RWPE1 (cell line): ENCODE results near the gene VIL1.
A peak's percentile ranks its signal among the peaks of the same experiment; 100 is the strongest.

ENCODE experiments used
- CTCF ChIA-PET: fragments of 350-600 bp; sonication (Branson Sonifier 250); formaldehyde crosslinking; extraction: SDS; loops from one replicate; lab custom pipeline; 2021; lab: Yijun Ruan, JAX
- POLR2A ChIA-PET: fragments of 400-600 bp; formaldehyde crosslinking; extraction: SDS; loops from one replicate; lab custom pipeline; 2020; ENCODE audit warnings: antibody characterized with exemption; ENCODE audit not compliant: low non-redundant PET; lab: Yijun Ruan, JAX
- DNase-seq: peaks from one replicate; pipeline ENCODE4 v3.0.0; 2012; ENCODE audit warnings: low spot score
- H3K27ac ChIP-seq: fragments of 450-650 bp; 2 replicates; pipeline ENCODE4 v1.5.1; 2017
- TF ChIP-seq, protein P1 (sequence below): fragments of 450-650 bp; conservative IDR thresholded peaks from 2 replicates; pipeline ENCODE4 v1.5.1; 2017; ENCODE audit warnings: low read depth, mild to moderate bottlenecking

The VIL1 gene

DNA sequence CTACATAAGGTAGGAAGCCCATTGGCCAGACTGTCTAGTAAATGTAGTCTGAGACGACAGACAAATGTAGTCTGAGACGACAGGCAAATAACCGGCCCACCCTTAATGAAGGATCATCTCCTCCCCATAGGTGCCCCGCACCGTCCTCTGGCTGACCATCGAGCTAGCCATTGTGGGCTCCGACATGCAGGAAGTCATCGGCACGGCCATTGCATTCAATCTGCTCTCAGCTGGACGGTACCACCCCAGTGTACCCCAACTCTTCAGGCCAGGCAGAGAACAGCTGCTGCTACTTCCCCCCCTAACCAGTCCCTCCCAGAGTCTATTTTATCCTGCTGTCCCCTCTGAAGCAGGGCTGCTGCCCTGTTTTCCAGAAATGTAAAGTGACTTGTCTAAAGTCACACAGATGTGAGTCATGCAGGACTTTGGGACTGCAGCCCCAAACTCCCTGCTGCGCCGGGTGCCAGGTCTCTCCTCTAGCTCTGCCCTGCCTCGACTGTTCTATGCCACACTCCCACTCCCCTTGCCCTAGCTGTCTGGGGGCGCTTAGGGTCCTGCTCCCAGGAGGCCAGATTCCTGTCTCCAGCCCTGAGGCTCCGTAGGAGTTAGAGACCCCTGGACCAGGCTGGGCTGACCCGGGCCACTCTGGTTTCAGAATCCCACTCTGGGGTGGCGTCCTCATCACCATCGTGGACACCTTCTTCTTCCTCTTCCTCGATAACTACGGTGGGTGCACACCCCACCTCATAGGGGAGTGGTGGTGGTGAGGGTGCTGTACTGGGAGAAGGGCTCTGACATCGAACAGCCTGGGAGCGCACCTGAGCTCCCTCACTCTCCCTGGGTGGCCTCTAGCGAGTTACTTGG, 32.2 kb upstream of the VIL1 start:
- TF ChIP-seq, protein P1, sequence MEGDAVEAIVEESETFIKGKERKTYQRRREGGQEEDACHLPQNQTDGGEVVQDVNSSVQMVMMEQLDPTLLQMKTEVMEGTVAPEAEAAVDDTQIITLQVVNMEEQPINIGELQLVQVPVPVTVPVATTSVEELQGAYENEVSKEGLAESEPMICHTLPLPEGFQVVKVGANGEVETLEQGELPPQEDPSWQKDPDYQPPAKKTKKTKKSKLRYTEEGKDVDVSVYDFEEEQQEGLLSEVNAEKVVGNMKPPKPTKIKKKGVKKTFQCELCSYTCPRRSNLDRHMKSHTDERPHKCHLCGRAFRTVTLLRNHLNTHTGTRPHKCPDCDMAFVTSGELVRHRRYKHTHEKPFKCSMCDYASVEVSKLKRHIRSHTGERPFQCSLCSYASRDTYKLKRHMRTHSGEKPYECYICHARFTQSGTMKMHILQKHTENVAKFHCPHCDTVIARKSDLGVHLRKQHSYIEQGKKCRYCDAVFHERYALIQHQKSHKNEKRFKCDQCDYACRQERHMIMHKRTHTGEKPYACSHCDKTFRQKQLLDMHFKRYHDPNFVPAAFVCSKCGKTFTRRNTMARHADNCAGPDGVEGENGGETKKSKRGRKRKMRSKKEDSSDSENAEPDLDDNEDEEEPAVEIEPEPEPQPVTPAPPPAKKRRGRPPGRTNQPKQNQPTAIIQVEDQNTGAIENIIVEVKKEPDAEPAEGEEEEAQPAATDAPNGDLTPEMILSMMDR: no peak
- ChIA-PET CTCF (no interaction called here), POLR2A (no interaction called here)
- peak overlapping the region; percentile 89 for H3K27ac ChIP-seq
- DNase-seq: no peak

DNA sequence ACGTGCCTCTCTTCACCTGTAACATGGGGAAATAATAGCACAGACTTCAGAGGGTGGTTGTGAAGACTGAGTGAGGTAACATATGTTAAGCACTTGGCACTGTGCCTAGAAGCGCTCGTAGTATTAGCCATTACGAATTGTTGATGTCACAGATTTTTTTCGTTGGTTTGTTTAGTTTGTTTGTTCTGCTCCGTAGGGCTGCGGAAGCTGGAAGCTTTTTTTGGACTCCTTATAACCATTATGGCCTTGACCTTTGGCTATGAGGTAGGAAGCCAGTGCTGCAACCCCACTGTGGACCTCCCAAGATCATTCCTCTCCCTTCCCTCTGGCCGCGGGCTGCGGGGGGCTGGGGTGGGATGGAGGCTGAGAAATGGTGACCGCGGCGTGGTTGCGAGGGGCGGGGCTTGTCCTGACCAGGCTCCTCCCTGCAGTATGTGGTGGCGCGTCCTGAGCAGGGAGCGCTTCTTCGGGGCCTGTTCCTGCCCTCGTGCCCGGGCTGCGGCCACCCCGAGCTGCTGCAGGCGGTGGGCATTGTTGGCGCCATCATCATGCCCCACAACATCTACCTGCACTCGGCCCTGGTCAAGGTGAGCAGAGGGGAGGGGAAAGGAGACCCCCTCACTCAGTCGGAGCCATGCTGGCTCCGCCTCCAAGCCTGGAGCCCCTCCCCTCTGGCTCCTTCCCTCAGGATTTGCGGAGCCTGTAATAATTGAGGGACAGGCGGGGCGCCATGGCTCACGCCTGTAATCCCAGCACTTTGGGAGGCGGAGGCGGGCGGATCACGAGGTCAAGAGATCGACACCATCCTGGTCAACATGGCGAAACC, 31.3 kb upstream of the VIL1 start:
- TF ChIP-seq, protein P1: no peak
- POLR2A ChIA-PET: no interaction called here
- peak overlapping the region; percentile 89 for H3K27ac ChIP-seq
- no peak for DNase-seq
- CTCF ChIA-PET: interaction anchor here (0.7 kb wide), 1 partner anchor 299 kb away, joined by 4 read pairs; no protein-coding TSS in a partner anchor

- TF ChIP-seq, protein P1: no peak
- DNase-seq: no peak
- peak overlapping the region; percentile 37; the same call in 1 of the 2 replicates for H3K27ac ChIP-seq
- CTCF ChIA-PET: interaction anchor here (0.6 to 1.1 kb wide), 2 partner anchors 33 to 206 kb away, joined by 3 read pairs; no protein-coding TSS in a partner anchor
- POLR2A ChIA-PET: no interaction called here
These were observed 29.4 kb upstream of the VIL1 start for GRCh38 chr2:218389333-218390150.

GRCh38 chr2:218391202-218391601, 27.7 kb upstream of the VIL1 start:
- DNase-seq: no peak
- POLR2A ChIA-PET: no interaction called here
- H3K27ac ChIP-seq: peak overlapping the region; percentile 37
- CTCF ChIA-PET: no interaction called here
- TF ChIP-seq, protein P1: no peak

- TF ChIP-seq, protein P1: no peak
- POLR2A ChIA-PET: no interaction called here
- no peak for DNase-seq
- CTCF ChIA-PET: interaction anchor here (0.6 to 1.6 kb wide), 2 partner anchors 91 to 291 kb away, joined by 5 to 6 read pairs; no protein-coding TSS in a partner anchor
- H3K27ac ChIP-seq: peak overlapping the region; percentile 19
These were observed 26.5 kb upstream of the VIL1 start for GRCh38 chr2:218392459-218392858.
